HS-5 (cell line): ENCODE data around the gene SART3.
"Not testable (repeated sequence)": the region's sequence is repeated elsewhere in the genome, so short reads cannot be mapped to it uniquely, and the experiment has no call there.

Source experiments
- DNase-seq: peaks from one replicate; pipeline ENCODE4 v3.0.0-alpha.2; 2012; ENCODE audit warnings: low read depth

Gene SART3

GRCh38 chr12:108561852-108562347 lies 927 bp upstream of the SART3 start:
- DNase-seq, result no peak

GRCh38 chr12:108560321-108560721 lies 652 bp downstream of the SART3 start:
- DNase-seq, result no peak

- no peak for DNase-seq
Measured at GRCh38 chr12:108559748-108560147, 1.2 kb downstream of the SART3 start.

GRCh38 chr12:108559007-108559655 lies 1.8 kb downstream of the SART3 start:
- DNase-seq, result no peak

DNA sequence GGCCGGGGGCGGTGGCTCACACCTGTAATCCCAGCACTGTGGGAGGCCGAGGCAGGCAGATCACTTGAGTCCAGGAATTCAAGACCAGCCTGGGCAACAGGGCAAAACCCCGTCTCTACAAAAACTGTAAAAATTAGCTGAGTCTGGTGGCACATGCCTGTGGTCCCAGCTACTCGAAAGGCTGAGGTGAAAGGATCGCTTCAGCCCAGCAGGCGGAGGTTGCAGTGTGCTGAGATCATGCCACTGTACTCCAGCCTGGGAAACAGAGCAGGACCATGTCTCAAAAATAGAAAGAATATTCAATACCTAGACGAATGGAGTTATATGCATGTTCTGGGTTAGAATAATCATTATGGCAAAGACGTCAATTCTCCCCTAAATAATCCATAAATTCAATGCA lies 5.6 kb downstream of the SART3 start:
- DNase-seq, result not testable (repeated sequence)

DNA sequence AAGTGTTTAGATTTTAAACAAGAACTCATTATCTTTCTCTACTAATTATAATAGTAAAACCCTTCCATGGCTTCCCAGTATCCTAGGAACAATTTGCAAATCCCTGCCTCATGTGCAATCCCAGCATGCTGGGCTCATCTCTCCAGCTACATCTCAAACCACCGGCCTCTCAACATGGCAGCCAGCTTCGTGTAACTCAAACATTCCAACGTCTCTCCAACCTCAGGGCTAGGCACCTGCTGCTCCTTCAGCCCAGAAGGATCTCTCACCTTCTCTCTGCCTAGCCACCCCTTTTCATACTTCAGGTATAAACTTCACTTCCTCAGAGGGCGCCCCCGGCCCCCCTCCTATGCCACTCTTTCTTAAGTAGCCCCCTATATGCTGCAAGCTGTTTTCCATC lies 7.2 kb downstream of the SART3 start:
- no peak for DNase-seq

GRCh38 chr12:108551535-108551934 lies 9.4 kb downstream of the SART3 start:
- no peak for DNase-seq

GRCh38 chr12:108548954-108549521 lies 11.9 kb downstream of the SART3 start:
- no peak for DNase-seq

DNA sequence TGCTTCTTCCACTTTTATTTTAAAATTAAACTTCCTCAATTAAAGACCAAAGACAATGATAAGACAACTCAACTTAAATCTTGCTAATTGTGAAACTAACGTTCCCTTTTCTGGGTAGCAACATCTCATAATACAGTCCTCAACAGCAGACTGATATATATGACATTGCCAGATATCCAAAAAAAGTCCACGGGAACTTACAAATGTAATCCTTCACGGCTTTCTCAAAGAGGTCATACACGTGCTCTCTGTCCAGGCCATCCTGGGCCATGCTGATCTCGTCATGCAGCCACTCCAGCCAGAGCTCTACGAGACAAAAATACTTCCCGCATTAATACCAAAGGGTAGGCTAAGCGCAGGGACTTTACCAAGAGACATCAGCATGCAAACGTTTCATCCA lies 13.3 kb downstream of the SART3 start:
- no peak for DNase-seq

DNA sequence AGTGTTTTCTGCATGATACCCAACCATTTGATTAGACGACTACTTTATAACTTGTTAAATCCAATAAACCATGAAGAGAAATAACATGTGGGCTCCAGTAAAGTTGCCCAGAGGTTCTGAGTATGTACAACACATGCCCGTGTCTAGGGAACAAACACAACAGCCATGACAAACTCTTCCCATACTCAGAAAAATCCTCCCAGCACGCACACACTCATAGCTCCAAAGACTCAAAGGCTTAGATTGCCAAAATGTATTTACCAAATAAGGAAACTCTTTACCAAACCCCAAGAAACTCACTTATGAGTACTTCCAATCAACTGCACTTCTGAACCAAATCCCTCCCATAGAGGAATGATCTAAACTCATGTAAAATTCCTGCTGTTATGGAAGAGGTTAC lies 17.3 kb downstream of the SART3 start:
- DNase-seq, result no peak

DNA sequence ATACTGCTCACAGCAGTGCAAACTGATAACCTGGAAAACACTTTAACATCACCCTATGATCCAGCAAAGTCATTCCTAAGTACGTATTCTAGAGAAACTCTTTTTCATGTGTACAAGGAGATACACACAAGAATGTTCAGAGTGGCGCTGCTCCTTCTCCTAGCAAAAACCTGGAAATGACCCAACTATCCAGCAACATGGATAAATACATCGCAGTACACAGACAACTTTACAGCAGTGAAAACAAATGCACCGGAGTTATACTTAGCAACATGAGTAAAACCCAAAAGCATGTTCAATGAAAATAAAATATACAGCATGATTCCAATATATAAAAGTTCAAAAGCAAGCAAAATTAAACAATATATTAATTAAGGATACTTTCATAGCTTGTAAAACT lies 18.7 kb downstream of the SART3 start:
- DNase-seq, result no peak

DNA sequence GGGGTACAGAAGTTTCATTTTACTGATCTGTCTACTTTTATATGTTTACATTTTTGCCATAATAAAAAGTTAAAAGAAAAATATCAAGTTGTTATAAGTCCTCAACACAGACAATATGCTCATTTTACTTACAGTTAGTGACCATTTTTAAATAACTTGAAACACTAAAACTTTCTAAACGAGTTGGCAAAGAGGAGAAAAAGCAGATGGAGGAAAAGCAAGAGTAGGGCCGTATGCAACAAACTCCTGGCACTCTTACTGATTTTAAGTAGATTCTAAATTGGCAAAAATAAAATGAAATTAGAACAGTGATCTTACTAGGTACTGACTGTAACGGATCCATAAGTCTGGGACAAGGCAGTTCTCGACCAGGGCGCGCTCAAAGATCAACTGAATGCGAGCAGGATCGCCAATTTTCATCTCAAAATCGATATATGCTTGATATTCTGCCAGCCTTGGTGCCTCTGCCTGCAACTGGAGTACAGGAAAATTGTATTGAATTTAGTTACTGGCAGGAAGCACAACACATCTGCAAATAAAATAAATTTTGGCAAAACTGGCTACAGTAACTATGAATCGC lies 22.3 kb downstream of the SART3 start:
- DNase-seq, result no peak

- DNase-seq, result no peak
Measured at GRCh38 chr12:108538146-108538545, 22.8 kb downstream of the SART3 start.

GRCh38 chr12:108531929-108532848 lies 28.8 kb downstream of the SART3 start:
- no peak for DNase-seq

- no peak for DNase-seq
Measured at GRCh38 chr12:108530161-108530560, 30.8 kb downstream of the SART3 start.

DNA sequence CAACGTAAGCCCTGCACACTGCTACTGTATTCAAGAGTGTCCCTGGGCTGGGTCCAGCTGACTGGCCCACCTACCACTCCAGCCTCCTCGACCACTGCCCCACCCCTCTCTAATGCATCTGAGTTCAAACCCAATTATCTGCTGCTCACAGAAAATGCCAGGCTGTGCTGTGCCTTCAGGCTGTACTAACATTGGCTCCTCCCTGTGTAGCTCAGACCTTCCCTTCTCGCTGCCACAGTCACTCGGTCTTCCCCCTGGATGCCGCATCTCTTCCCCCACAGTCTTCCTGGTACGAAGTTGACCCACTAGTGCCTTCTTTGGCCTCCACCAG lies 33.8 kb downstream of the SART3 start:
- no peak for DNase-seq

DNA sequence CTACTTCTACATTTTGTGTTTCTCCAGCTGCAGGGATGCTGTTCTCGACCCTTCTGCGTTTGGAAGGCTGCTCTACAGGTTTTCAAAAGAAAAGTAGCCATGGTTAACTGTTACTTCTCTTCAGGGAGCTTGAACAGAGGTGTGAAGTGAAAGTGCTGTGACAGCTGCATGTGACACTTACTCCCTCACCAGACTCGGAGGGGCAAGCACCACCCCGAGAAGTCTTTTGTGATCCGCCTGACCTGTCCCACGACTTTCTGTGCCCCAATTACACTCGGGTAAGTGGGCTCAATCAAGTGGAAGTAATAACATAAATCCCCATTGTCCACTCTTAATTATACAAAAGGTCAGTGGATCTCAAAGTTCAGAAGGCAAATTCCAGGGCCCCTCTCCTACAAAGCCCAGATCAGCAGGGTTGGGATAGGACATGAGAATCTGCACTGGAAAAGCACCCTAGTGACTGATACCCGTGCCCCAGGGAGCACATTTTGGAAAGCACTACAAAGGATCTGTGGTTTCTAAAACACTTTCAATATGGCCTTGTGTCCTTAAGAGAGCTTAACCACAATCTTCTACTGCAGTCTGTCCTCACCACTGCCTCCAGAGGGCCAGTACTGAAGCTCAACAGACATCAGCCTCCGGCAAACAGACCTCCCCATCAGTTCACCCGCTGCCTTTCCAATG lies 34.3 kb downstream of the SART3 start:
- no peak for DNase-seq

- no peak for DNase-seq
Measured at GRCh38 chr12:108525681-108526080, 35.3 kb downstream of the SART3 start.

- DNase-seq, result no peak
Measured at GRCh38 chr12:108523365-108523764, 37.6 kb downstream of the SART3 start.

DNA sequence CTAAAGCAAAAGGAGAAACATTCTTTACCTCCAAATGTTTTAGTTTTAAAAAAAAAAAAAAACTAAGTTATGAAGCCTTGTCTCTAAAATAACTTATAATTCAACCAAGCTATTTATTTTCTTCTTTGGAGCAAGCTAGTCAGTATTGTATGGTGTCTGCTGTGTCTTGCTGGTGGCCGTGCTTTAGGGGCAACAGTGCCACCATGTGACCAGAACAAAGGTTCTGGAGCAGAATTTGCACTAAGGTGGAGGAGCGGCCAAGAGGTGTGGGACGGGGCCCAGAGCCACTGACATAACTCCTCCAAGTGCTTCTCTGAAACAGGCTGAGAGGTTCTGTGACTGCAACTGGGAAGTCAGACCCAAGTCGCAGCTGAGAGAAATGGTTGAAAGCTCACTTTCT lies 41.4 kb downstream of the SART3 start:
- no peak for DNase-seq

GRCh38 chr12:108518716-108519496 lies 42.1 kb downstream of the SART3 start:
- DNase-seq, result no peak
